ENCODE results near the gene EDNRB.
"Not testable (repeated sequence)": the region's sequence is repeated elsewhere in the genome, so short reads cannot be mapped to it uniquely, and the experiment has no call there.

The EDNRB gene

DNA sequence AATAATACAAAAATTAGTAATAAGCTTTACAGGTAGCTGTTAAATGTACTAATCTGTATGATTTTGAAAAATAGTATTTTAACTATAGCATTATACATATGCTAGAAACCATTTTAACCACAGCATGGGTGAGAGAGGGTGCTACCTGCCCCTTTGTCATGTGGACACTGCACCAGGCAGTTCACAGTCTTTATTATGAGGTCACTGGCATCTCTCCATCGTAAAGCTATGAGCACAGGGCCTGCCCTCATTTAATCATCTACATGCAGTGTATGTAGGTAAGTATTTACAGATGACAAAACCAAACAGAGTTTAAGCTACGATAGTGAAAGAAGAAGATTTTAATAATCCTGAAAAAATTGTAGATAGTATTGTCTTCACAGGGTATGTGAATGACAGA is 21.7 kb downstream of the EDNRB start:
- no peak for DNase-seq (ENCODE audit: low spot score)

- no peak for DNase-seq (ENCODE audit: low spot score)
These were observed 22.1 kb downstream of the EDNRB start for GRCh38 chr13:77896536-77896935.

DNA sequence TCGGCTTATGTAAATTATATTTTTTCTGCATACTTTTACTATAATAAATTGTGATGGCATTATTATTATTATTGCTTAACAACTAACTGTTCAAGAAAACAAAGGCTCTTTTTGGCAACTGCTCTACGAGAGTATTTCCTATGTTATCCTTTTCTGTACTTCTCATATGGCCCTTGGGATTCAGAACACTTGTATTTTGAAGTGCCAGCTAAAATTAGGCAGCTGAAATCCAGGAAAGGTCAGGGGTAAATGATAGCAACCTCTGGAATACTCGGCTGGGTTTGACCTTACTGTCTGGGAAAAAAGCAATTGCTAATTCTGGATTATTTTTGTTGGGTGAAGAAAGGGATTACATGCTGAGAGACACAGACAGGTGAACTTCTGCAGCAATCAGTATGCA is 23.9 kb downstream of the EDNRB start:
- DNase-seq (ENCODE audit: low spot score), result no peak

DNA sequence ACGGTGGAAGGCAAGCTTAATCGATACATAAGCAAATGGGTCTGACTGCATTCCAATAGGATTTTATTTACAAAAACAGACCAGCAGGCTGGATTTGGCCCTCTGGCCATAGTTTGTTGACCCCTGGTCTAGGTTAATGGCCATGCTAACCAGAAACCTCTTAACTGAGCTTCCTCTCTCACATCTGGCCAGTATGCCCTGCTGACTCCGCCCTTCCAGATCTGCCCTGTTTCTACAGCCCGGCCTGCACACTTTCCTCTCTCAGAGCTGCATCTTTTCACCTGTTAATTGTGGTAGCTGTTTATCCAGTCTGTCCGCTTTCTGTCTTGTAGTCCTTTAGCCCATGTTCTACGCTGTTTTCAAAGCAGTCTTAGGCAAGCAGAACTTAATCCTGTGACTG is 25.6 kb downstream of the EDNRB start:
- no peak for DNase-seq (ENCODE audit: low spot score)

- DNase-seq (ENCODE audit: low spot score), result no peak
These were observed 26.1 kb downstream of the EDNRB start for GRCh38 chr13:77892491-77892890.

DNA sequence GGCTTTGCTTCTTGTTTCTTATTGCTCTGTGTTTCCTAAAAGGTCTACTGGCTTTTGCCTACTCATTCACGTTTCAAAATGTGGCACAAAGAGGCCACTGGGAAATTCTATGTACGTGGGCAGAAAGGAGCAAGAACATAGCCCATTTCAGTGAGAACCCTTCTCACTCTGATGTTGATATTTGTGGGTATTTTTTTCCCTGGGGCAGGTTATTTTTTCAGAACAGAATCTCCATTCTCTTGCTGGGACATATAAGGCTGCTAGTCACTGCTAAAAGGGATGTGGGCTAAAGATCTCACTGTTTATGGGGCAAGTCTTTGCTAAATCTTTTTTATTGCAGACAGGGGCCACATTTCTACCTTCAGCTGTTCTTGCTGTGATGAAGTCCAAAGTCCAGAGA is 27.1 kb downstream of the EDNRB start:
- no peak for DNase-seq (ENCODE audit: low spot score)

GRCh38 chr13:77891041-77891440 is 27.6 kb downstream of the EDNRB start:
- DNase-seq (ENCODE audit: low spot score), result no peak

DNA sequence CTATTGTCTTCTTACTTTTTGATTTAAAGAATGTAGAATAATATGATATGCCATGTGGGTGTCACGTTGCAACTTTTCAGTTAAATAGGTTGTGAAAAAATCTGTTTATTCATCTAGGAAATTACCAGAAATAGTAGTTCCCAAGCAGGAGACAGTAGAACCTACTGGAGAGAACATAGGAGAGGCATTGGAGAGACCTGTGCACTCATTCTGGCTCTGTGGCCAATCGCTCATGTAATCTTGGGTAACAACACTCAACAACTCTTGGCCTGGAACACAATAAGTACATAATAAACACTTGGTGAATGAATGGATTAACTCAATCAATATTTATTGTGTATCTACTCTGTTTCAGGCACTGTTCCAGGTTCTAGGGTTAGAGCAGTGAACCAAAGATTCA is 35.3 kb downstream of the EDNRB start:
- DNase-seq (ENCODE audit: low spot score), result no peak

DNA sequence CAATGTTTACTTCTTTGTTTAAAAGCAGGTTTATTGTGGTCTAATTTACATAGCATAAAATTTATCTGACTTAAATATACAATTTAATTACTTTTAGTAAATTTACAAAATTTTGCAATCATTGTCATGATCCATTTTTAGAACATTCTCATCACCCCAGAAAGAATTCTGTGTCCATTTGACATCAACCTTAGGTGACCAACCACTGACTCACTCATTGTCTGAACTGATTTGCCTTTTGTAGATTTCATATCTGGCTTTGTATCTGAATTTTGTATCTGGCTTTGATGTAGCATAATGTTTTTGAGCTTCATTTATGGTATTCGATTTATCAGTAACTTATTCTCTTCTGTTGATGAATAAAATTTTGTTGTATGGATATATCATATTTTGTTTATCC is 40.4 kb downstream of the EDNRB start:
- no peak for DNase-seq (ENCODE audit: low spot score)

GRCh38 chr13:77876176-77876575 is 42.5 kb downstream of the EDNRB start:
- no peak for DNase-seq (ENCODE audit: low spot score)

- no peak for DNase-seq (ENCODE audit: low spot score)
These were observed 44.2 kb downstream of the EDNRB start for GRCh38 chr13:77874406-77874805.

- DNase-seq (ENCODE audit: low spot score), result no peak
These were observed 45.6 kb downstream of the EDNRB start for GRCh38 chr13:77872995-77873394.

DNA sequence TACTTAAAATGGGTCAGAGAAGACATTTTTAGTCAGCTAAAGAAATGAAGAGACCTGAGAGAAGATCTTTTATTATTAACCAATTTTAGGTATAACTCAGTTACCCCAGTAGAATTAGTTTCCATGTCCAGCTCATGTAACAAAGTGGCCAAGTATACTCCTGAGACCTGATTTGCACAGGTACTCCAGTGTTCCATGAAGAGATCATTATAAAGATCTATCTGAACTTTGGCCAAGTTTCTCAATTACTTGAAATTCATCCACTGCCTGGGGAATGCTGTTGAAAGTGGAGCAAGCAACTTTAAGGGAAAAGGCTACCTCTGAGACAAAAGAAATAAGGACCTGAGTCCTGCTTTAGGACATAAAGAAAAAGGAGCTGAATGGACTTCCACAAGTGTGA is 47.0 kb downstream of the EDNRB start:
- DNase-seq (ENCODE audit: low spot score), result no peak

GRCh38 chr13:77868717-77869116 is 49.9 kb downstream of the EDNRB start:
- no peak for DNase-seq (ENCODE audit: low spot score)

- DNase-seq (ENCODE audit: low spot score), result no peak
These were observed 51.7 kb downstream of the EDNRB start for GRCh38 chr13:77866971-77867370.

- no peak for DNase-seq (ENCODE audit: low spot score)
These were observed 53.0 kb downstream of the EDNRB start for GRCh38 chr13:77865622-77866021.

- DNase-seq (ENCODE audit: low spot score), result no peak
These were observed 55.5 kb downstream of the EDNRB start for GRCh38 chr13:77863144-77863543.

GRCh38 chr13:77861741-77862140 is 56.9 kb downstream of the EDNRB start:
- DNase-seq (ENCODE audit: low spot score), result no peak

DNA sequence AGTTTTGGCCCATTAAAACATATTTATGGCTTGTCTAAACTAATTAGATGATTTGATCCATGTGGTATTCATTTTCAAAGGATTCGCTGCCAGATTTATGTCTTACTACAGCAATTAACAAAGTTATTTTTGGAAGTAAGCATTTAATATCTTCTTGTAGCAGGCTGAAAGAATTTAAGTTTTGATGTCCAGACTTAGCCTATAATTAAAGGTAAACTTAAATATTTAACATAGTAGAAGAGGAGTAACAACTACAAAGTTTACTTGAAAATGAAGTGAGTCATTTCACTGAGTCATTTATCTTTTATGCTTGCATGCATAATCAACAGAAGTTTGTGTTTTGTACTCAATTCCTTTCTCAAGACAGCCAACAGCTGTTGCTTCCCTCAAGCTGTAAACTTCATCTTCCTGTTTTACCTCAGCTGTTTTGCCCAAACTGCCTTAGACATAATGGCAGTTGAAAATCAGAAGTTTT is 58.1 kb downstream of the EDNRB start:
- no peak for DNase-seq (ENCODE audit: low spot score)

- no peak for DNase-seq (ENCODE audit: low spot score)
These were observed 59.2 kb downstream of the EDNRB start for GRCh38 chr13:77859450-77859849.

GRCh38 chr13:77857531-77858209 is 61.0 kb downstream of the EDNRB start:
- no peak for DNase-seq (ENCODE audit: low spot score)

GRCh38 chr13:77853703-77854102 is 64.9 kb downstream of the EDNRB start:
- no peak for DNase-seq (ENCODE audit: low spot score)

DNA sequence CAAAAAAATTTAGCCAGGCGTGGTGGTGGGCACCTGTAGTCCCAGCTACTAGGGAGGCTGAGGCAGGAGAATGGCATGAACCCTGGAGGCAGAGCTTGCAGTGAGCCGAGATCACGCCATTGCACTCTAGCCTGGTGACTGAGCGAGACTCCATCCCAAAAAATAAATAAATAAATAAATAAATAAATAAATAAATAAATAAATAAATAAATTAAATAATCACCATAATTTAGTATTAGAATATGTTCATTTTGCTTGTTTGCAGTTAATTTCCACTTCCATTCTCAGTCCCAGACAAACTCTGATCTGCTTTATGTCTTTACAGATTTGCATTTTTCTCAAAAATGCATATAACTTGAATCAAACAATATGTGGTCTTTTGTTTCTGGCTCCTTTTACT is 70.6 kb downstream of the EDNRB start:
- DNase-seq (ENCODE audit: low spot score), result not testable (repeated sequence)

DNA sequence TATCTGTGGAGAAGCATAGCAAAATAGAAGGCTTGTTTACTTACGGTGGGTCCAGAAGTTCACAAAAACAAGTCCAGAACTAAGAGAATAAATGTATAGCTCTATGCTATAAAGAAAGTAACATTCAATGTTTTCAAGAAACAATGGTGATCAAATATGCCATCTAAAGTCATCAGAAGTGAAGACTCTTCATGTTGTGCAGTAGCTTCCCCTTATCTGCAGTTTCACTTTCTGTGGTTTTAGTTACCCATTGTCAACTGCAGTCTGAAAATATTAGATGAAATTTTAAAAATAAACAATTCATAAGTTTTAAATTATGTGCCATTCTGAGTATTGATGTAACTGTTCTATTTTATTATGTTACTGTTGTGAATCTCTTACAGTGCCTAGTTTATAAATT is 72.5 kb downstream of the EDNRB start:
- no peak for DNase-seq (ENCODE audit: low spot score)

Data from hematopoietic multipotent progenitor cell treated with erythropoietin and hydrocortisone succinate and interleukin-3 and kit ligand, for 15 days (in vitro differentiated cells).